ENCODE results near the gene AHSG.

The AHSG gene

DNA sequence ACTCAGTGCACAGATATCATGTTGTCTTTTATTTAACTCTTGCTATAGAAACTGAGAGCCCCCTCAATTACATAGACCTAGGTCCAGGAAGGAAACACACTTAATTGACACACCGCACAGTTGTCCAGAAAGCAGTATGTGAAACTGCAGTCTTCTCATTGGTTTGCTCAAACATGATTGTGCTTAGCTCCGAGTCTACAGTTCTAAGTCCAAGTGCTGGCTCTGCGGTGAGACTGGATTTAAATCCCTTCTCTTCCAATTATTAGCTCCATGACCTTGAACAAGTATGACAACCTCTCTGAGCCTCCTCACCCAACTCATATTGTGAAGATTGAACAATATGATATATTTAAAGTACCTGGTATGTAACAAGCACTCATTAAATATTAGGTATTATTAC, 19.0 kb upstream of the AHSG start:
- no peak for DNase-seq (ENCODE audit: low read depth, low spot score)

DNA sequence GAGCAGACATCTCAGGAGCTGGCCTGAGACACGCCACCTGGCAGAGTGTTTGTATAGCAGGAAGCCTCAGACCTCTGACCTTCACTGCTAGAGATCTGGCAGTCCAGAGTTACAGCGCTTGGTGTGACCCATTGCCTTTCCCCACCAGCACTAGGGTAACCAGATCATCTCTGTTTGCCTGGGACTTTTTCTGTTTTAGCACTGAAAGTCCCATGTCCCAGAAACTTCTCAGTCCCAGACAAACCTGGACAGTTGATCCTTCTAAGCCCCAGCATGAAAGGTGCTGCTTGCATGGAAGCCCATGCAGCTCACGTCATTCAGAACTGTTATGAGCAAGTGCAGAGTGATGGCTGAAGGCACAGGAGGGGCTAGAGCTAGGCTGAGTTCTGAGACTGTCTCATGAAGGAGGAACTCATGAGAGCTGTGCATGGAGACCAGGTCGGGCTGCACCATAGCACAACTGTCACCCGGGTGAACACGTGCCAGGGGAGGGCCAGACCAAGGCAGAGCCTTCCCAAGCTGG, 18.2 kb upstream of the AHSG start:
- DNase-seq (ENCODE audit: low read depth, low spot score): no peak

DNA sequence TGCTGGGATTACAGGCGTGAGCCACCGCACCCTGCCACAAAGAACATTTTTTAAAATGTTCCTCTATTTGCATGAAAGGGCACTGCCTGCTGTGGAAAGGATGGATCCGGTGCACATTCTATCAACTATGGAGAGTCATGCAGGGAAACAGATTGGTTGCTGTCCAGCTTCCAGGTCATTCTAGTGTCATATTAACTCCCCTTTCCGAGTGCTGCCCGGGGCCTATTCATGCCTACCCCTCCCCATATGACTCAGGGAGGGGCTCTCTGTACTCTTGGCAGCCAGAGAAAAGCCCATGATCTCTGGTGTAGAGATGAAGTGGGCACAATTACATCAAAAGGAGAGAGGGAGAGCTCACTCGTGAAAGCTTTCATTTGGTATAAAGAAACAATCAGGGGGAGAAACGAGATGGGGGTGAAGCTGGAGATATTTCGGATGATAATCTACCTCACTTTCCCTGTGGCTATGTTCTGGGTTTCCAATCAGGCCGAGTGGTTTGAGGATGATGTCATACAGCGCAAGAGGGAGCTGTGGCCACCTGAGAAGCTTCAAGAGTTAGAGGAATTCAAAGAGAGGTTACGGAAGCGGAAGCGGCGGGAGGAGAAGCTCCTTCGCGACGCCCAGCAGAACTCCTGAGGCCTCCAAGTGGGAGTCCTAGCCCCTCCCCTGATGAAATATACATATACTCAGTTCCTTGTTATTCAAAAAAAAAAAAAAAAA, 16.1 kb upstream of the AHSG start:
- no peak for DNase-seq (ENCODE audit: low read depth, low spot score)

DNA sequence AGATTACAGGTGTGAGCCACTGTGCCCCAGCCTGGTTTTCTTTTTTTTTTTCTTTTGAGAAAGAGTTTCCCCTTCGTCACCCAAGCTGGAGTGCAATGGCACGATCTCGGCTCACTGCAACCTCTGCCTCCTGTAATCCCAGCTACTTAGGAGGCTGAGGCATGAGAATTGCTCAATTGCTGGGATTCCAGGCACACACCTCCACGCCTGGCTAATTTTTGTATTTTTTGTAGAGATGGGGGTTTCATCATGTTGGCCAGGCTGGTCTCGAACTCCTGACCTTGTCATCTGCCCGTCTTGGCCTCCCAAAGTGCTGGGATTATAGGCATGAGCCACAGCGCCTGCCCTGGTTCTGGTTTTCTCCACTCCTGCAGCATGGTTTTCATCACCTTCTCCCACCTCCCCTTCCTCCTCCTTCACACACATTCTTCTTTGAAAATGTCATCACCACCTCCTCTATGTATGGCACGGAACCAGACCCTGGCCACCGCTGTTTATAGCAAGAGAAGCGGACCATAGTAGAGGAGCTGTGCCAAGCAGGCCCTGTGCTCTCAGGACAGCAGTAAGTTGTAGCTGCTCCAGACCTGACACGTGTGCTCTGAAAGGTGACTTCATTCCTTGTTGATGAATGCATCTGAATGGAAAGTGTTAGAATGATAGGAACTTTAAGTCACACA, 14.6 kb upstream of the AHSG start:
- no peak for DNase-seq (ENCODE audit: low read depth, low spot score)

DNA sequence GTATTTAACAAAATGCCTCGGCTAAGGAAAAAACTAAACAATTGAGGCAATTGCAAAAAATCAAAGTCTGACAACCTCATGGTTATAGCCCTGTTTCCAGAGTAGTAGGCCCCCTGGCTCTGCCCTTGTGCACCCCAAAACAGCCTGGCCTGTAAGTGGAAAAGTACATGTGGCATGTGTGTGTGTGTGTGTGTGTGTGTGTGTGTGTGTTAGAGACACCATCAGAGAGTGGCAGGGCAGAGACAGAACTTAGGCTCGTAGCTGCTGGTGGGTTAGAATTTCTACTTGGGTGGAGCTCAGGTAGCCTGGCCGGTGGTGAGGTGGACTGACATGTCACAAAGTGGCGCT, 14.1 kb upstream of the AHSG start:
- no peak for DNase-seq (ENCODE audit: low read depth, low spot score)

DNA sequence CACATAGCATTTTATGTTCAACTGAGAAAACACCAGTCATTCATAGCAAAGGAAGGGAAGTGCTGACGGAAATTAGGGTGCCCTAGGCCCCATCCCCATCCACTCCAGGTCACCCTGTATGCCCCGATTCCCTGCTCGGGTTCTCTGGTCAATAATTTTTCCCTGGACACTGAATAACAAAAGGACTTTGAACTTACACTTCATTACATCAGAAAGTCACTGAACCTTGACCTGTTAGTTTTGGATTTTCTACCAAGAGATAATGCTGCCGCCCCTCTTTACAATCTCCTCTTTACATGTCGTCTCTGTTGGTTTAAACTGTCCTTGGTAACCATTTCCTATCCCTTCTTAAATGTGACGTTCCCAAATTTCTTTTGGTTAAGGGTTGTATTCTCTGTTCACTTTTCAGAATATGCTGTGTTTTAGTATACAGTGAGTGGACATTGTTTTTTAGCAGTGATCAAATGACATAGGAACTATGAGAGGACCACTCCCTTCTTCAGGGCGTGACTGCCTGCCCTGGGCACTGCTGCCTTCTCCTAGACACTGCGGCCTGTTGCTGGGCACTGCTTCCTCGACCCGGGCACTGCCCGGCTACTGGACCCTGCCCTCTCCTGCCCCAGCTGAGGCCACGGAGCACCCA, 13.6 kb upstream of the AHSG start:
- no peak for DNase-seq (ENCODE audit: low read depth, low spot score)

DNA sequence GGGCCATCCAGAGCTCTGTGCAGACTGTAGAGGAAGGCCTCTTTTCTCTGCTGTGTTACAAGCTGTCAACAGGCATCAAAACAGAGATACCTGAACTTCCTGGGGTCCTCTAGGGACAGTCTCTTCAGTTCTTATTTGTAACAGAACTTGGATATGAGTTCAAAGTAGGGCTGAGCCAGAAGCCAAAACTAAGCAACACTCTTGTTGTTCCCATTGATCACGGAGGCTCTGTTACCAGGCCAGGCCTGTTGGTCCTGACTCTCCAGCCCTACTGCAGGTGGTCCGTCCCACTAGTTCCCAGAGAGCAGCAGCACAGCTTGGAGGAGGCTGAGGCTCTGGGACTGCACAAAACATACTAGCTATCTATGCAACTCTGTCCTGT, 13.1 kb upstream of the AHSG start:
- DNase-seq (ENCODE audit: low read depth, low spot score): no peak

DNA sequence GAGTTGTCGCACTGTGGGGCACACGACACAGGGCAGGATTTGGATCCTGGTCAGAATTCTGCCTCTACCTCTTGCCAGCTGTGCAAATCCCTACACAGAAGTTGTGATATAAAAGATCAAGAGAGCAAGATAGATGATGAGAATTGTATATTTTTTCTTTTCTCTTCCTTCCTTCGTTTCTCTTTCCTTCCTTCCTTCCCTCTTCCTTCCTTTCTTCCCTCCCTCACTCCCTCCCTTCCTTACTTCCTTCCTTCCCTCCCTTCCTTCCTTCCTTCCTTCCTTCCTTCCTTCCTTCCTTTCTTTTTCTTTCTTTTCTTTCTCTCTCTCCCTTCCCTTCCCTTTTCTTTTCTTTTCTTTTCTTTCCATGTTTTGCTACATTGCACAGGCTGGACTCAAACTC, 12.0 kb upstream of the AHSG start:
- DNase-seq (ENCODE audit: low read depth, low spot score): no peak

DNA sequence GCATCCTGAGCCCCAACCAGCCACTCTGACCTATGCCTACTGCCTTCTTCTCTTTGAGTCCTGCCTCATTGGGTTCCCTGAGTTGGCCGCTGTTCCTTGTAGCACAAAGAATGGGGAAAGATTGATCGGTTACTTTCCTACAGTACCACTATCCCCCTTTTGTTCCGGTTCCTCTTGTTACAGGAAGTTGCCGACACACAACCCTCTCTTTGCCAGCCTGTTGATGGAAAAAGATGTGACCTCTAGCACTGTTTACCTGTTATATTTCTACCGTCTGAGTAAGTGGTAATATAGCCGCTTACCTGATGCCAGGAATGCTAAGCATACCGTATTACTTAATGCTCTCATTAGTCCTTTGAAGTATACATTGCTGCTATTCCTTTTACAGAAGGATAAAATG, 9.7 kb upstream of the AHSG start:
- no peak for DNase-seq (ENCODE audit: low read depth, low spot score)

DNA sequence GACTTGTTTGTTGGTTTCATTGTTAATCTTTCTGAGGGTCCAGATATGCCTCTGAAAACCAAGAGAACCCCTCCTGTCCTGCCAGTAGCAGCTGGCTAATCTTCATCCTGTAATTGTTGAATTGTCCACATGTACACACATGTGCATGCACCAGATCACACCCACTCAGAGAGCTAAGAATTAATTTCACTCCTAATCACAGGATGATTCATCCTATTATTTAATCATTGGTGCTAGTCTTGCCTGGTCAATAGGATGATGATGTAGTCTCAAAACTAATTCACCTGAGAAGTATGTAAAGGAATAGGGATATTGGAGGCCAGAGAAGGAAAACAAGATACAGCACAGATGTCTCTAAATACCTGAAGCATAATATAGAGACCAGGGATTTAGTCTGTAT, 7.8 kb upstream of the AHSG start:
- DNase-seq (ENCODE audit: low read depth, low spot score): no peak

DNA sequence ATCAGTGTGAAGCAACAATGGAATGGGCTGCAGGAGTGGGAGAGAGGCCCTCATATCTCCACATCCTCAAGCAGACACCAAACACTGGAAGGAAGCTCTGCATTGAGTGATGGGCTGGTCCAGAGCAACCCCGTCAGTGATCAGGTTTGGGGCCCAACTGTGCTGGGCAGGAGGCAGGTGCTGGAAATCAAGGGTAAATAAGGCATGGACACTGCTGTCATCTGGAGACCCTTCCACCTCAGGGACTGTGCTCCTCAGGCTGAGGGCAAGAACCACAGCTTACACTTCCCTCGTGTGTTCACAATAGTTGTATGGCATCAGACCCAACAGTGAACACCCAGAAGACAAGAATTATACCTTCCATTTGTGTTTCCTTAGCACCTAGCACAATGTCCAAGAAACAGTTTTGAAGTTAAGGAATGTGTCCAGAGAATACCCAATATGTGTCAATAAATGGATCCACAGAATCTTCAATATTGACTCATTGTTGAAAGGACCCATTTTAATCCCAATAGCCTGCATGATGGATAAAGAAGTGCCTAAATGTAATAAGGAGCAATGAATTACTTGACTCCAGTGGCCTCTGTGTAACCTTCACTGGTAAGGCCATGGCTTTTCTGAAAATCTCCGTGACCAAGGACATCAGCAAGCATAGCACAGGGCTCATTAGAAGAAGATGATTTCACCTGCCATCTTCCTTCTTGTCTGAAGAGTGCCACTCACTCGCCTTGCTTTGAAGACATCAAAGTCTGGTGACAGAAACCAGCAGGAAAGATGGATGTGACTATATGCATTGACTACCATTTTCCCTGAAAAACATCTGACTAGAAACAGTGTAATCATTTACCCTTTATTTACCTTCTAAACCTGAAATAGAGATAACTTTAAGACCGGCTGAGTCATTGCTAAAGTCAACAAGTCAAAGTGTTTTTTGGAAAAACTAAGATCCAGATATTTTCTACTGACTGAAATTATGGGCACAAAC, 7.0 kb upstream of the AHSG start:
- no peak for DNase-seq (ENCODE audit: low read depth, low spot score)

DNA sequence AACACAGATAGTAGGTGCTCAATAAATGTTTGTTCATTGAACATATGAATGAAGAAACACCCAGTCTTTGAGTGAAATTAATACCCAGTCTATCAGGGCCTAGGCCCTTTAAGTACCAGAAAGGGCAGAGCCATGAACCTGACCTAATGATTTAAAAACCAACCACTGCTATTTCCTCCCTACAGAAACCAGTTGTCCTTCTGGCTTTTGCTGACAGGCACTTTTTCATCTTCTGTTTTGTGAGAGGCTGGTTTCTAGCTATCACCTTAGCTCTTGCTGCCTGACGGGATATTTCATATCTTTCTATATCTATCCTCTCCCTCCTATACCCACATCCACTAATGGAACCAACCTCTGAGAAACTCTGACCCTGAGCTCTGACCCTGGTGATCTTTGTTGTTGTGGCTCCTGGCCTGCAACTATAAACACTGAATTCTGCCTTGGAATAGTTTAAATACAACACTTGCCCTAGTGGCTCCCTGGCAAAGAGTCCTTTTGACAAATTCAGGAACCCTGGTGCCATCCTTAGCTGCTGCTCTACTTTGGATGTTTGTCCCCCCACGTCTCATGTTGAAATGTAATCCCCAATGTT, 4.1 kb upstream of the AHSG start:
- DNase-seq (ENCODE audit: low read depth, low spot score): no peak

DNA sequence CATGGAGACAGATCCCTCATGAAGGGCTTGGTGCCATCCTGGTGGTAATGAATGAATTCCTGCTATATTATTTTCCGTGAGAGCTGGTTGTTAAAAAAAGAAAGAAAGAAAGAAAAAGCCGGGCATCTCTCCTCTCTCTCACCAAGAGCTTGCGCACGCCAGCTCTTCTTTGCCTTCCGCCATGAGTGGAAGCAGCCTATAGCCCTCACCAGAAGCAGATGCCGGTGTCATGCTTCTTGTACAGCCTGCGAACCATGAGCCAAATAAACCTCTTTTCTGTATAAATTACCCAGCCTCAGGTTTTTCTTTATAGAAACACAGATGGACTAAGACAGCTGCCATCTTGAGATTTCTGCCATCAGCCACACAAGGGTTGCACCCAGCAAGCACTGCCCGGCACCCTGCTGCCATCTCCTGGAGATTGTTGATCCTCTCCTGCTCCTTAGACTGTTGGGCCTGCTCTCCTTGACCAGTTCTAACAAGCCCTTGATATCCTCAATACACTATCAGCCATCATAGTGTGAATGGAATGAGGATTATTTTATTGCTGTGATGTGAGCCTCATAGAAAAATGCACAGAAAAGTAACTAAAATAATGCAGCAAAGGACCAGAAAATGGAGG, 3.5 kb upstream of the AHSG start:
- no peak for DNase-seq (ENCODE audit: low read depth, low spot score)

DNA sequence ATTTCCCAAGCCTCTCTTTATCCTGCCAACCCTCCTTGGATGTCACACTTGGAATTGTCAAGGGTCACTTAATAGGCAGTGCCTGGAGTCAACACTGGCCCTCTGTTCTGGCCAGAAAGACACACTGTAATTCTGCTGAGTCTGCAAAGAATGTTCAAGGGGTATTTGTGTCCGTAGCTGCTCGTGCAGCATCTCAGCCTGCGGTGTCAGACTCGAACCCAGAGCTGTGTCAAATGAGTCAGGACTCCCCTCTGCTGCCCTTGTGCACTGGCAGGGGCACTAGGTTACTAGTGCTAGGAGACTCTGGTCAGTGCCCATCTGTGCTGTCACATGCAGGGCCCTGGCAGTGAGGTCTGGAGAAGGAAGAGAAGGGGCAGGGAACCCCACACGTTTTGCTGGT, 795 bp upstream of the AHSG start:
- DNase-seq (ENCODE audit: low read depth, low spot score): no peak

DNA sequence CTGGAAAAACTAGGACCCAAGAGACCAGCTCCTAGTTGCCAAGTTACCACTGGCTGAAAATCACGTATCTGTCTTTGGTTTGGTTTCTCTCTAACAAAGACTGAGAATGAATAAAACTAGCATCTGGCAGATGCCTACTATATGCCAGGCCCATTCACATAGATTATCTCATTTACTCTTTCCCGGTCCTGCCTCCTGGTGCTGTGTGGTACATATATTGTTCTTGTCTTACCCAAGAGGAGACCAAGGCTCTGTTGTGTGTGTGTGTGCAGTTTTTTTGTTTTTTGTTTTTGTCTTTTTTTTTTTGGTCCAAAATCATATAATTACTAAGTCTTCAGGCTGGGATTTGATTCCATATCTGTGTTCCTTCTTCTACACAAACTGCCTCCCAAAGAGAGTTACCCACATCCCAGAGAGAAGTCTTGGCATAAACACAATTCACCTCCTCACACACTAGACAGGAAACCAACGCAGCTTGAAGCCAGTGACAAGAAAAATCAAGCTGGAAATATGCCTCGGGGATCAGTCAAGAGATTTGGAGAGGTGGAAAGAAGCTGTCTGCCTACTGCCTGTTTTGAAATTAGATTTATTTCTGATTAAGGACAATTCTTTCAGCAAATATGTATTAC, 891 bp downstream of the AHSG start:
- DNase-seq (ENCODE audit: low read depth, low spot score): no peak

DNA sequence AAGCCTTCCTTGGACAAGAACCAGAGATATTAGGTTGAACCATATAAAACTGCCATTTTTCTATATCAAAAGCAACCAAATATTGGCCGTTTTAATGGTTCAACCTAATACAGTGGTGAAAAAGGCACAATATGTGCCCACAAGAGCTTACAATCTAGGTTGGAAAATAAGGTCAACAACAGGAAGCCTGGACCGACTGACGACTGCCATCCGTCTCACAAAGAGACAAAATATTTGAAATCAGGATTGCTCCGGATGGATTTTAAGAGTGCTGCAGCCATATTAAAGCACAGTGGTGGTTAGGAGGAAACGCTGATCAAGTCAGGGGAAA, 1.4 kb downstream of the AHSG start:
- no peak for DNase-seq (ENCODE audit: low read depth, low spot score)

DNA sequence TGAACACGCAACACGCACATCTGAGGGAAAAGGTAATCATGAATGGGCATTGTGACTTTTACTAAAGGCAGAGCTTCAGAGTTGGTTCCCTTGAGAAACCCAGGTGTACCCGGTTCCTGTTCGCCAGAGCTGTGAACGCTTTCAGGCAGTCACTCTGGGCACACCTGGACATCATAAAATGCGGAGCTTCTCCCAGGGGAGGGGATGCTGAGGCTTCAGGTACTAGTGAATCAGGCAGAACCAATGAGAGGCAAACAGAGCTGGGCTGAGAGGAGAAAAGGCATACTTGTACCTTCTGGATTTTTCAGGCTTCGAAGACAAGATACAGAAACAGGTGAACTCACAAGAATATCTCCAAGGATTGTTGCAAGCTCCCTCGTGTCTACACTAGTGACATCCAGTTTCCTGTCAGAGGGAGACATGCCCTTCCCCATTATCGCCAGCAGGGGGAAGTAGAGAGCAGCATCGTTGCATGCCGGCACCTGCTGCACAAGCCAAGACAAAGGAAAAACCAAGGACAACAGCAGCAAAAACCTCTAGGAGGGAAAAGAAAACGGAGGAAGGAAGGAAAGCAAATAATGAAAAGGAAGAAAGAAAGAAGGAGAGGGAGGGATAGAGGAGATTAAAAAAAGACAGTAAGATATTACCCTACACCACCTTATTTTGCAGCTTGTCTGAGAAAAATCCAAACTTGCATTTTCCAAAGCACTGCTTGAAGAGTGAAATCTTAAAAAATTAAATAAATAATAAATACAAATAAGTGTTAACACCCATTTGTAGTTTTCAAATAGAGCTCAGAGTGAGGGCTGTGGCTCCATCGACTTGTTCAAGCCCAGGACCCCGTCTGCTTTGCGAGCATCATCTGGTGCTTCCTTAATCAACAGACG, 2.0 kb downstream of the AHSG start:
- peak; percentile 47 for DNase-seq (ENCODE audit: low read depth, low spot score)

DNA sequence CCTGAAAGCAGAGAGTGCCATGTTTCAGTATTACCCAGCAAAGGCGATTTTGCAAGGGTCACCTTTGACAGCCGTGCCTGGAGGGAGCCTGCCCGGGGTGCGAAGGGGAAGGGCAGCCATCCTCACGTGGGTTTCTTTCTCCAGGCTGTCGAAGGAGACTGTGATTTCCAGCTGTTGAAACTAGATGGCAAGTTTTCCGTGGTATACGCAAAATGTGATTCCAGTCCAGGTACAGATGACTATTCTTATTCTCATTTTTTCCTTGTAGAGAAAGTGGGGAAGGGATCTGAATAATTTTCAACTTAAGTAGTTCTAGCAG, 3.4 kb downstream of the AHSG start:
- no peak for DNase-seq (ENCODE audit: low read depth, low spot score)

DNA sequence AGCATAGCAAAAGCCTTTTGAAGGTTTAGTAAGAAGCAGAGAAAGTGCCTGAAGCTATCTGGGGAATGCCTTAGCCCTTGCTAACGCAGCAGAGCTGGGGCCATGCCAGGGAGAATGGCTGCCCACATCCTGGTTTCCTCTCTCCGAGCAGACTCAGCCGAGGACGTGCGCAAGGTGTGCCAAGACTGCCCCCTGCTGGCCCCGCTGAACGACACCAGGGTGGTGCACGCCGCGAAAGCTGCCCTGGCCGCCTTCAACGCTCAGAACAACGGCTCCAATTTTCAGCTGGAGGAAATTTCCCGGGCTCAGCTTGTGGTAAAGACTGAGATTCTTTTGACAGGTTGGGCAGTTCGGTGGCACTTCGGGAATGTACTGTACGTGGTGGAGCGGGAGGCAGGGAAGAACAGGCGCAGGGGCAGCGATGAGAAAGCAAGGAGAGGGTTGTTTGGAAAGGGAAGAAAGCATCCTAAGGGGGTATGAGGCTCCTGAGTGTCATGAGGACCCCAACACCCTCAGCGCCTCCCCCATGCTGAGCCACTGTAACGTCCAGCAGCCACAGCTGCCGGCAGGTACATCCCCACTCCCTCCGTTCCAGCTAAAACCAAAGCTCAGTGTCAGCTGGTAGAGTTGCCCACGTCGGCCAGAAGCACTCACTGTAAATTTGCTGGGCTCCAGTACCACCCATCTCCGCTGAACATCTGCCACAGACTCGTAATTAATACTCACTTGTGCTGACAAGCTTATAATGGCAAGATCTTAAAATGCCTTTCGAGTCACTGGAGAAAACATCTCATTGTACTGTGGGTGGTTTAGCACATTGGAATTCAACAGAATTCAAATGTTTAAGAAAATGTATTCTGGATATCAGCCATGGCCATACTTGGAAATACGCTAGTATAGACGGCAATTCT, 4.4 kb downstream of the AHSG start:
- peak; percentile 72 for DNase-seq (ENCODE audit: low read depth, low spot score)

Measured in activated CD4-positive, CD25-positive, alpha-beta regulatory T cell treated with anti-CD3 and anti-CD28 coated beads, Interleukin-2, amount 50 U/mL, for 16 hours (primary cell).